HAP-1 (cell line): ENCODE data around the gene IGF1R.

Experiments used
- DNase-seq, 2 experiments: peaks; one replicate each; pipeline ENCODE4 v3.0.0-alpha.2; 2016 to 2020; ENCODE audit warnings: low spot score in 2 of 2
- H3K27me3 ChIP-seq: fragments of 250-450 bp; sonication (Bioruptor Pico); 2 replicates; pipeline ENCODE4 v1.5.1; 2020; ENCODE audit warnings: low read depth, mild to moderate bottlenecking, moderate library complexity
- H3K36me3 ChIP-seq: fragments of 250-450 bp; sonication (Bioruptor Pico); replicated peaks from 2 replicates; pipeline ENCODE4 v1.5.1; 2020; ENCODE audit warnings: mild to moderate bottlenecking
- H3K4me1 ChIP-seq: fragments of 250-450 bp; sonication (Bioruptor Pico); 2 replicates; pipeline ENCODE4 v1.5.1; 2020; ENCODE audit warnings: mild to moderate bottlenecking
- H3K4me3 ChIP-seq: fragments of 250-450 bp; sonication (Bioruptor Pico); 2 replicates; pipeline ENCODE4 v1.5.1; 2020; ENCODE audit warnings: mild to moderate bottlenecking, moderate library complexity
- H3K9me3 ChIP-seq: fragments of 250-450 bp; sonication (Bioruptor Pico); 2 replicates; pipeline ENCODE4 v1.5.1; 2020; ENCODE audit warnings: mild to moderate bottlenecking, moderate library complexity
- in situ Hi-C: fragments of 300-500 bp; cut with MboI; formaldehyde crosslinking; loops from 3 replicates; pipeline ENCODE4 v1.14.3; 2020; ENCODE audit warnings: low sequenced_read_pairs, inconsistent platforms, mixed read lengths

IGF1R gene

GRCh38 chr15:98735895-98736617 lies 87.7 kb downstream of the IGF1R start:
- H3K4me1 ChIP-seq: no peaks in the 10 kb centered on the region
- no peak for DNase-seq
- in situ Hi-C loops: no loop called here

GRCh38 chr15:98737159-98737558 lies 88.8 kb downstream of the IGF1R start:
- H3K36me3 ChIP-seq: no peaks in the 10 kb centered on the region
- no peaks in the 10 kb centered on the region for H3K27me3 ChIP-seq
- in situ Hi-C loops: no loop called here
- H3K9me3 ChIP-seq: no peaks in the 10 kb centered on the region
- DNase-seq: no peak
- no peak overlapping the region for H3K4me3 ChIP-seq
- H3K4me1 ChIP-seq: no peaks in the 10 kb centered on the region

More at GRCh38 chr15:98735895-98736617, 87.7 kb downstream of the IGF1R start:
- no peaks in the 10 kb centered on the region for H3K9me3 ChIP-seq
- H3K36me3 ChIP-seq: no peaks in the 10 kb centered on the region
- no peaks in the 10 kb centered on the region for H3K27me3 ChIP-seq
- no peak overlapping the region for H3K4me3 ChIP-seq

- Histone ChIP-seq H3K4me1 (no peaks in the 10 kb centered on the region), H3K9me3 (no peaks in the 10 kb centered on the region), H3K36me3 (no peaks in the 10 kb centered on the region), H3K4me3 (no peak overlapping the region), H3K27me3 (no peaks in the 10 kb centered on the region)
- in situ Hi-C loops: no loop called here
- DNase-seq: no peak
Observed at GRCh38 chr15:98737721-98738120, 89.4 kb downstream of the IGF1R start.

GRCh38 chr15:98738689-98739401 lies 90.5 kb downstream of the IGF1R start:
- Histone ChIP-seq H3K4me3 (no peak overlapping the region), H3K27me3 (no peaks in the 10 kb centered on the region), H3K36me3 (no peaks in the 10 kb centered on the region), H3K4me1 (no peaks in the 10 kb centered on the region), H3K9me3 (no peaks in the 10 kb centered on the region)
- in situ Hi-C loops: no loop called here
- no peak for DNase-seq

- in situ Hi-C loops: no loop called here
Observed at GRCh38 chr15:98740295-98740694, 92.0 kb downstream of the IGF1R start.

GRCh38 chr15:98740963-98741362 lies 92.6 kb downstream of the IGF1R start:
- Histone ChIP-seq H3K4me1 (no peaks in the 10 kb centered on the region), H3K36me3 (no peaks in the 10 kb centered on the region), H3K27me3 (no peaks in the 10 kb centered on the region), H3K9me3 (no peaks in the 10 kb centered on the region), H3K4me3 (no peak overlapping the region)
- in situ Hi-C loops: no loop called here
- no peak for DNase-seq

More at GRCh38 chr15:98740295-98740694, 92.0 kb downstream of the IGF1R start:
- no peak for DNase-seq
- H3K4me3 ChIP-seq: no peak overlapping the region
- no peaks in the 10 kb centered on the region for H3K4me1 ChIP-seq
- H3K9me3 ChIP-seq: no peaks in the 10 kb centered on the region
- H3K27me3 ChIP-seq: no peaks in the 10 kb centered on the region
- no peaks in the 10 kb centered on the region for H3K36me3 ChIP-seq

- H3K4me3 ChIP-seq: no peak overlapping the region
- DNase-seq: no peak
- in situ Hi-C loops: no loop called here
- H3K27me3 ChIP-seq: no peaks in the 10 kb centered on the region
- H3K36me3 ChIP-seq: no peaks in the 10 kb centered on the region
- H3K4me1 ChIP-seq: no peaks in the 10 kb centered on the region
- no peaks in the 10 kb centered on the region for H3K9me3 ChIP-seq
Observed at GRCh38 chr15:98743177-98743576, 94.8 kb downstream of the IGF1R start.

GRCh38 chr15:98744506-98744905 lies 96.2 kb downstream of the IGF1R start:
- DNase-seq: no peak

GRCh38 chr15:98745179-98745578 lies 96.8 kb downstream of the IGF1R start:
- in situ Hi-C loops: no loop called here
- H3K9me3 ChIP-seq: no peaks in the 10 kb centered on the region
- no peaks in the 10 kb centered on the region for H3K27me3 ChIP-seq
- no peak for DNase-seq
- H3K36me3 ChIP-seq: no peaks in the 10 kb centered on the region
- H3K4me1 ChIP-seq: no peaks in the 10 kb centered on the region
- H3K4me3 ChIP-seq: no peak overlapping the region

More at GRCh38 chr15:98744506-98744905, 96.2 kb downstream of the IGF1R start:
- no peaks in the 10 kb centered on the region for H3K4me1 ChIP-seq
- H3K4me3 ChIP-seq: no peak overlapping the region
- H3K9me3 ChIP-seq: no peaks in the 10 kb centered on the region
- in situ Hi-C loops: no loop called here
- no peaks in the 10 kb centered on the region for H3K36me3 ChIP-seq
- H3K27me3 ChIP-seq: no peaks in the 10 kb centered on the region

GRCh38 chr15:98745650-98746374 lies 97.5 kb downstream of the IGF1R start:
- no peak overlapping the region for H3K4me3 ChIP-seq
- no peaks in the 10 kb centered on the region for H3K9me3 ChIP-seq
- no peaks in the 10 kb centered on the region for H3K4me1 ChIP-seq
- no peak for DNase-seq
- no peaks in the 10 kb centered on the region for H3K27me3 ChIP-seq
- no peaks in the 10 kb centered on the region for H3K36me3 ChIP-seq
- in situ Hi-C loops: no loop called here

- no peaks in the 10 kb centered on the region for H3K27me3 ChIP-seq
- H3K36me3 ChIP-seq: no peaks in the 10 kb centered on the region
- no peaks in the 10 kb centered on the region for H3K9me3 ChIP-seq
- in situ Hi-C loops: no loop called here
- H3K4me1 ChIP-seq: no peaks in the 10 kb centered on the region
- DNase-seq: no peak
- no peak overlapping the region for H3K4me3 ChIP-seq
Observed at GRCh38 chr15:98746375-98747155, 98.2 kb downstream of the IGF1R start.

- no peaks in the 10 kb centered on the region for H3K27me3 ChIP-seq
- H3K36me3 ChIP-seq: no peaks in the 10 kb centered on the region
- H3K4me3 ChIP-seq: no peak overlapping the region
- no peaks in the 10 kb centered on the region; the same call in 1 of the 2 replicates for H3K4me1 ChIP-seq
- DNase-seq: no peak
- H3K9me3 ChIP-seq: no peaks in the 10 kb centered on the region
- in situ Hi-C loops: no loop called here
Observed at GRCh38 chr15:98751767-98752166, 103.4 kb downstream of the IGF1R start.
